Stimulated activated CD4-positive, alpha-beta T cell treated with anti-CD3 and anti-CD28 coated beads, Interleukin-1b, Interleukin-23, amount 100 ng/mL, for 4 hours (primary cell): Measurements from ENCODE around the gene BRD4.

ENCODE experiments used
- DNase-seq, 2 donors: peaks; one replicate each; pipeline ENCODE4 v3.0.0-alpha.2; 2020; ENCODE audit warnings: low read depth in 2 of 2

Gene BRD4

GRCh38 chr19:15289673-15290072 lies 42.7 kb downstream of the BRD4 start:
- DNase-seq, result no peak

GRCh38 chr19:15288146-15288963 lies 44.0 kb downstream of the BRD4 start:
- DNase-seq, result no peak

- DNase-seq, result no peak
These were observed 44.8 kb downstream of the BRD4 start for GRCh38 chr19:15287496-15287895.

- no peak for DNase-seq
These were observed 45.5 kb downstream of the BRD4 start for GRCh38 chr19:15286688-15287365.

GRCh38 chr19:15285896-15286591 lies 46.3 kb downstream of the BRD4 start:
- no peak for DNase-seq

- DNase-seq, result no peak
These were observed 47.4 kb downstream of the BRD4 start for GRCh38 chr19:15284896-15285295.

GRCh38 chr19:15284091-15284490 lies 48.2 kb downstream of the BRD4 start:
- DNase-seq, result no peak

GRCh38 chr19:15283141-15283883 lies 49.0 kb downstream of the BRD4 start:
- peak in 1 of 2 donors; percentile 9 for DNase-seq

GRCh38 chr19:15282311-15282705 lies 50.0 kb downstream of the BRD4 start:
- no peak for DNase-seq

GRCh38 chr19:15280915-15281683 lies 51.2 kb downstream of the BRD4 start:
- no peak for DNase-seq

GRCh38 chr19:15280048-15280725 lies 52.2 kb downstream of the BRD4 start:
- no peak for DNase-seq

GRCh38 chr19:15279326-15279904 lies 52.9 kb downstream of the BRD4 start:
- DNase-seq, result no peak

GRCh38 chr19:15276620-15277215 lies 55.6 kb downstream of the BRD4 start:
- DNase-seq, result no peak

- no peak for DNase-seq
These were observed 57.9 kb downstream of the BRD4 start for GRCh38 chr19:15274477-15274876.

GRCh38 chr19:15269806-15270205 lies 62.5 kb downstream of the BRD4 start:
- no peak for DNase-seq

GRCh38 chr19:15268928-15269253 lies 63.4 kb downstream of the BRD4 start:
- DNase-seq, result no peak

- DNase-seq, result no peak
These were observed 64.0 kb downstream of the BRD4 start for GRCh38 chr19:15268192-15268927.

GRCh38 chr19:15266683-15267082 lies 65.7 kb downstream of the BRD4 start:
- DNase-seq, result no peak

- no peak for DNase-seq
These were observed 66.5 kb downstream of the BRD4 start for GRCh38 chr19:15265850-15266248.
